Trophoblast cell (in vitro differentiated cells and primary cell): ENCODE measurements around the gene KANSL1.

ENCODE experiments used
- DNase-seq, 2 donors: peaks; one replicate each; pipeline ENCODE4 v3.0.0-alpha.2; 2016
- H2AFZ ChIP-seq: 2 replicates; pipeline ENCODE4 v1.6.1; 2013; ENCODE audit warnings: low read length, moderate library complexity, mild to moderate bottlenecking; ENCODE audit not compliant: insufficient read depth, poor library complexity
- H2AK5ac ChIP-seq: 2 replicates; pipeline ENCODE4 v1.6.1; 2013; ENCODE audit warnings: mild to moderate bottlenecking, low read length
- H2BK120ac ChIP-seq: 2 replicates; pipeline ENCODE4 v1.6.1; 2013; ENCODE audit warnings: low read length, mild to moderate bottlenecking, moderate library complexity; ENCODE audit not compliant: insufficient read depth, poor library complexity
- H2BK12ac ChIP-seq: 2 replicates; pipeline ENCODE4 v1.6.1; 2013; ENCODE audit warnings: mild to moderate bottlenecking, low read length, moderate library complexity
- H2BK5ac ChIP-seq: 2 replicates; pipeline ENCODE4 v1.6.1; 2013; ENCODE audit warnings: low read length, low read depth, moderate library complexity, mild to moderate bottlenecking; ENCODE audit not compliant: poor library complexity
- H3K14ac ChIP-seq: 2 replicates; pipeline ENCODE4 v1.6.1; 2013; ENCODE audit warnings: mild to moderate bottlenecking, low read length
- H3K18ac ChIP-seq: 2 replicates; pipeline ENCODE4 v1.6.1; 2013; ENCODE audit warnings: mild to moderate bottlenecking, low read length
- H3K23ac ChIP-seq: 2 replicates; pipeline ENCODE4 v1.6.1; 2013; ENCODE audit warnings: low read length
- H3K27ac ChIP-seq: 2 replicates; pipeline ENCODE4 v1.5.1; 2013; ENCODE audit warnings: low read depth, mild to moderate bottlenecking, inconsistent platforms, low read length, moderate library complexity
- H3K27me3 ChIP-seq: 2 replicates; pipeline ENCODE4 v1.6.1; 2013; ENCODE audit warnings: inconsistent platforms, mild to moderate bottlenecking, low read length, moderate library complexity; ENCODE audit not compliant: insufficient read depth
- H3K36me3 ChIP-seq, 2 experiments: 1 replicate in 1 of 2; 2 replicates in 1 of 2; pipeline ENCODE4 v1.6.1; 2013; ENCODE audit warnings: low read length in 2 of 2, mild to moderate bottlenecking in 2 of 2, moderate library complexity in 1 of 2; ENCODE audit not compliant: insufficient read depth in 2 of 2, control insufficient read depth in 1 of 2
- H3K4ac ChIP-seq: 2 replicates; pipeline ENCODE4 v1.6.1; 2013; ENCODE audit warnings: low read depth, mild to moderate bottlenecking, low read length, moderate library complexity
- H3K4me1 ChIP-seq, 2 experiments: 1 replicate in 1 of 2; 2 replicates in 1 of 2; pipeline ENCODE4 v1.6.1; 2013; ENCODE audit warnings: low read length in 2 of 2, mild to moderate bottlenecking in 2 of 2, moderate library complexity in 1 of 2; ENCODE audit not compliant: insufficient read depth in 2 of 2, control insufficient read depth in 1 of 2
- H3K4me2 ChIP-seq: 2 replicates; pipeline ENCODE4 v1.6.1; 2013; ENCODE audit warnings: inconsistent platforms, mild to moderate bottlenecking, low read length, moderate library complexity
- H3K4me3 ChIP-seq: 2 replicates; pipeline ENCODE4 v1.5.1; 2013; ENCODE audit warnings: mild to moderate bottlenecking, low read depth, low read length, inconsistent platforms
- H3K79me1 ChIP-seq: one replicate; pipeline ENCODE4 v1.6.1; 2013; ENCODE audit warnings: low read length
- H3K79me2 ChIP-seq: 2 replicates; pipeline ENCODE4 v1.6.1; 2013; ENCODE audit warnings: low read length, mild to moderate bottlenecking; ENCODE audit not compliant: control insufficient read depth, insufficient read depth, poor library complexity
- H3K9ac ChIP-seq: 2 replicates; pipeline ENCODE4 v1.6.1; 2013; ENCODE audit warnings: mild to moderate bottlenecking, low read length
- H3K9me3 ChIP-seq: 2 replicates; pipeline ENCODE4 v1.6.1; 2013; ENCODE audit warnings: low read depth, mild to moderate bottlenecking, control low read depth, inconsistent platforms, low read length; ENCODE audit not compliant: insufficient read depth
- H4K12ac ChIP-seq: 2 replicates; pipeline ENCODE4 v1.6.1; 2013; ENCODE audit warnings: low read depth, mild to moderate bottlenecking, low read length, moderate library complexity
- H4K8ac ChIP-seq: 2 replicates; pipeline ENCODE4 v1.6.1; 2013; ENCODE audit warnings: low read depth, mild to moderate bottlenecking, low read length, moderate library complexity
- H4K91ac ChIP-seq: one replicate; pipeline ENCODE4 v1.6.1; 2013; ENCODE audit warnings: low read depth, mild to moderate bottlenecking, low read length, moderate library complexity
- WGBS: extraction: QIAGEN DNeasy Blood & Tissue Kit; methylation state at CpG from one replicate; pipeline ENCODE4 v1.1.7; 2013; ENCODE audit warnings: missing lambda C conversion rate; ENCODE audit not compliant: insufficient read length, insufficient coverage; ENCODE audit errors: extremely low coverage; 5-methylcytosine and 5-hydroxymethylcytosine counted together

KANSL1 gene

GRCh38 chr17:46080118-46081017 lies 112.9 kb downstream of the KANSL1 start:
- Histone ChIP-seq H3K27ac (no peak overlapping the region), H3K4me3 (no peak overlapping the region), H2AFZ (no peak overlapping the region), H3K9ac (no peak overlapping the region), H3K9me3 (no peaks in the 10 kb centered on the region), H3K79me2 (no peaks in the 10 kb centered on the region), H3K4me1 (no peaks in the 10 kb centered on the region), H3K36me3 (peaks cover 2 to 8% of the 10 kb centered on the region in 2 experiments), H3K4me2 (no peak overlapping the region), H2BK120ac (no peak overlapping the region), H3K14ac (no peak overlapping the region), H4K8ac (no peak overlapping the region), H4K12ac (no peak overlapping the region), H2AK5ac (no peak overlapping the region), H3K79me1 (no peaks in the 10 kb centered on the region), H3K27me3 (no peaks in the 10 kb centered on the region), H4K91ac (no peak overlapping the region), H2BK5ac (no peak overlapping the region), H3K23ac (no peak overlapping the region), H2BK12ac (no peak overlapping the region), H3K4ac (no peak overlapping the region), H3K18ac (no peak overlapping the region)
- DNase-seq = no peak
- WGBS = no CpG with 5 or more reads among the region's 6 CpGs

GRCh38 chr17:46078675-46079074 lies 114.6 kb downstream of the KANSL1 start:
- Histone ChIP-seq H3K23ac (no peak overlapping the region), H2BK12ac (no peak overlapping the region), H3K27ac (no peak overlapping the region), H2AK5ac (no peak overlapping the region), H4K91ac (no peak overlapping the region), H3K27me3 (no peaks in the 10 kb centered on the region), H3K9ac (no peak overlapping the region), H3K9me3 (no peaks in the 10 kb centered on the region), H2AFZ (no peak overlapping the region), H3K4me3 (no peak overlapping the region), H3K14ac (no peak overlapping the region), H3K18ac (no peak overlapping the region), H3K36me3 (peaks cover 2 to 3% of the 10 kb centered on the region in 2 experiments), H3K4ac (no peak overlapping the region), H3K4me1 (no peaks in the 10 kb centered on the region), H4K8ac (peak overlapping the region; percentile 38), H2BK120ac (no peak overlapping the region), H4K12ac (no peak overlapping the region), H2BK5ac (no peak overlapping the region), H3K4me2 (no peak overlapping the region), H3K79me1 (no peaks in the 10 kb centered on the region), H3K79me2 (no peaks in the 10 kb centered on the region)
- no peak for DNase-seq
- WGBS = no CpG with 5 or more reads among the region's 4 CpGs

GRCh38 chr17:46074540-46074939 lies 118.7 kb downstream of the KANSL1 start:
- Histone ChIP-seq H4K8ac (no peak overlapping the region), H3K27me3 (no peaks in the 10 kb centered on the region), H3K23ac (no peak overlapping the region), H3K4me3 (no peak overlapping the region), H3K4me2 (no peak overlapping the region), H3K27ac (no peak overlapping the region), H3K4me1 (no peaks in the 10 kb centered on the region), H3K18ac (no peak overlapping the region), H3K79me2 (no peaks in the 10 kb centered on the region), H2BK12ac (no peak overlapping the region), H2BK120ac (no peak overlapping the region), H3K4ac (no peak overlapping the region), H2AK5ac (no peak overlapping the region), H4K12ac (no peak overlapping the region), H3K36me3 (peaks cover under 1 to 3% of the 10 kb centered on the region in 2 experiments), H3K9me3 (no peaks in the 10 kb centered on the region), H3K79me1 (no peaks in the 10 kb centered on the region), H2AFZ (no peak overlapping the region), H2BK5ac (no peak overlapping the region), H4K91ac (no peak overlapping the region), H3K9ac (no peak overlapping the region), H3K14ac (no peak overlapping the region)
- WGBS = no CpG with 5 or more reads among the region's 1 CpG
- no peak for DNase-seq

GRCh38 chr17:46072998-46073397 lies 120.2 kb downstream of the KANSL1 start:
- no peaks in the 10 kb centered on the region for H3K4me1 ChIP-seq
- H3K9me3 ChIP-seq = no peaks in the 10 kb centered on the region
- H2AK5ac ChIP-seq = no peak overlapping the region
- H3K4me3 ChIP-seq = no peak overlapping the region
- H3K18ac ChIP-seq = no peak overlapping the region
- H3K36me3 ChIP-seq = peaks cover 3 to 6% of the 10 kb centered on the region in 2 experiments
- no peak overlapping the region for H4K12ac ChIP-seq
- H3K27me3 ChIP-seq = no peaks in the 10 kb centered on the region
- no peak overlapping the region for H2AFZ ChIP-seq
- peak in 1 of 2 donors; percentile 76 for DNase-seq
- H3K14ac ChIP-seq = no peak overlapping the region
- no peak overlapping the region for H2BK12ac ChIP-seq
- WGBS = no CpG with 5 or more reads among the region's 1 CpG
- H3K79me2 ChIP-seq = no peaks in the 10 kb centered on the region
- no peak overlapping the region for H2BK5ac ChIP-seq
- no peak overlapping the region for H3K4ac ChIP-seq
- H3K9ac ChIP-seq = no peak overlapping the region
- H4K91ac ChIP-seq = no peak overlapping the region
- H4K8ac ChIP-seq = no peak overlapping the region
- H3K27ac ChIP-seq = no peak overlapping the region
- H3K79me1 ChIP-seq = no peaks in the 10 kb centered on the region
- H3K4me2 ChIP-seq = no peak overlapping the region
- H2BK120ac ChIP-seq = no peak overlapping the region
- H3K23ac ChIP-seq = no peak overlapping the region
